HG03095 (cell line): ENCODE data around the gene TBCE.
"Not testable (repeated sequence)": the region's sequence is repeated elsewhere in the genome, so short reads cannot be mapped to it uniquely, and the experiment has no call there.

Experiments
- ATAC-seq: cut with Tn5 transposase; IDR thresholded peaks from one replicate; pipeline ENCODE4 v1.9.1; 2021; ENCODE audit warnings: moderate library complexity; ENCODE audit not compliant: unreplicated experiment

The TBCE gene

DNA sequence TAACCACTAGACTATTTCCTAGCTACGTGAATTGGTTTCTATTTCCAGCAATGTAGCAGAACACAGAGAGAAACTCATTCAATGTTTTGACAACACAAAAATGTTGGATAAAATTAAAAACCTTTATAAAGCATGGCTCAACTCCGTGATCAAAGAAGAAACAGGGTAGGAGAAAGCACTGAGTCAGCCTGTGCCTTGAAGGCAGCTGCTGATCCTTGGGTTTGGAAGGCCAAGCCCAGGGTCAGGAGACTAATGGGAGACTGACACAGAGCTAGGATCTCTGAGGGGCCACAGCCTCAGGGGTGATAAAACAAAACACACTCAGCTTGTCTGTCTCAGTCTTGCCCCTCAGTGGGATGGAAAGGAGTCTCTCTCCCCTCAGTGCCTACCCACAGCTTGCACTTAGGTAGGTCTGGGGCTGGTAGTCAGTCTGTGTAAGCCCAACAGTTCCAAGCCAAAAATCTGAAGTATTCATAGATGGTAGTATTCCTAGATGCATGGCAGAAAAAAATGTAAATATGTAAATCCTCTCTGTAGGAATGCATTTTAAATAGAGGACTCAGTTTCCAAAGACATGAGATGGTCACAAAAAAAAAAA lies 83.8 kb downstream of the TBCE start:
- ATAC-seq, result no peak

DNA sequence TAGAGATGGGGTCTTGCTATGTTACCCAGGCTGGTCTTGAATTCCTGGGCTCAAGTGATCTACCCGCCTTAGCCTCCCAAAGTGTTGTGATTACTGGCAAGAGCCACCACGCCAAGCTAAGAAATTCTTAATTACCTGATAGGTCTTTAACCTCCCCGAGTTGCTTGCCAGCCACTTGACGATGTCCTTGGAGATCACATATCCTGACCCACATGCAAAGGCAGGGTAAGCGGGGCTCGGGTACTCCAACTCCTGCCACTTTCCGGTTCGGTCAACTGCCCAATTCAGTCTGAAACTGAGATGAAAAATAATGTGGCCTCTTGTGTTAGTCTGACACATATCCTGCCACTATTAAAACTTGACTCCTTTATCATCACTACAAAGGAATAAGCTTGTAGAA lies 86.8 kb downstream of the TBCE start:
- ATAC-seq, result no peak

- no peak for ATAC-seq
These were observed 87.9 kb downstream of the TBCE start for GRCh38 chr1:235455097-235455496.

GRCh38 chr1:235455823-235456222 lies 88.6 kb downstream of the TBCE start:
- ATAC-seq, result no peak

GRCh38 chr1:235457856-235458255 lies 90.6 kb downstream of the TBCE start:
- ATAC-seq, result not testable (repeated sequence)

DNA sequence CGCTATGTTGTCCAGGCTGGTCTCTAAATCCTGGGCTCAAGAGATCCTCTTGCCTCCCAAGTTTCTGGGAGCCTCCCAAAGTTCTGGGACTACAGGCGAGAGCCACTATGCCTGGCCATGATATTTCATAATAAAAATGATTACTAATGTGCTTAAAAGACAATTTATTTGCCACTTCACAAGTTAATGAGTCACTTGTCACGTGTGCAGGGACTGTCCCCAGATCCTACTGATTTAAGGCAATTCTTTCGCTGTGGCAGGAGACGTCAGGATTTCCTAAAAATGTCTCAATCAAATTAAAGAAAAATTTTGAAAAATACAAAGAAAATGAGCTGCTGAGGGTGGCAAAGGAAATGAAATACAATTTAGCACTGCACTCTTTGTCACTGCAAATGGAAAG lies 93.5 kb downstream of the TBCE start:
- no peak for ATAC-seq

DNA sequence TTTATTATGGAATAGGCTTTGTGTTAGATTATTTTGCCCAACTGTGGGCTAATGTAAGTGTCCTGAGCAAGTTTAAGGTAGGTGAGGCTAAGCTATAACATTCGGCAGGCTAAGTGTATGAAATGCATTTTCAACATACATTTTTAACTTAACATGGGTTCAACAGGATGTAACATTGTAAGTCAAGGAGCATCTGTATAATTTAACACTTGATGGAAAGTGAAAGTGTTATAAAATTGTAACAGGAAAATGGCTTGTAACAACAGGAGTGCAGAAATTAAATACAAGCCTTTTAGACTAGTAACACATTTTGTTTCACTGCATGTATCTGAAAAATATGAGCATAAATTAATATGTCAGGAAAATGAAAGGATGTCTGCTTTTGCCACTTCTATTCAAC lies 94.7 kb downstream of the TBCE start:
- ATAC-seq, result no peak

DNA sequence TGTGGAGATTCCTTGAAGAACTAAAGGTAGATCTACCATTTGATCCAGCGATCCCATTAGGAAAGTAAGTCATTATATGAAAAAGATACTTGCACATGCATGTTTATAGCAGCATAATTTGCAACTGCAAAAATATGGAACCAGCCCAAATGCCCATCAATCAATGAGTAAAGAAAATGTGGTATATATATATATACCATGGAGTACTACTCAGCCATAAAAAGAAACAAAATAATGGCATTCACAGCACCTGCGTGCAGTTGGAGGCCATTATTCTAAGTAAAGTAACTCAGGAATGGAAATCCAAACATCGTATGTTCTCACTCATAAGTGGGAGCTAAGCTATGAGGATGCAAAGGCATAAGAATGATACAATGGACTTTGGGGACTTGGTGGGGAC lies 95.6 kb downstream of the TBCE start:
- not testable (repeated sequence) for ATAC-seq

DNA sequence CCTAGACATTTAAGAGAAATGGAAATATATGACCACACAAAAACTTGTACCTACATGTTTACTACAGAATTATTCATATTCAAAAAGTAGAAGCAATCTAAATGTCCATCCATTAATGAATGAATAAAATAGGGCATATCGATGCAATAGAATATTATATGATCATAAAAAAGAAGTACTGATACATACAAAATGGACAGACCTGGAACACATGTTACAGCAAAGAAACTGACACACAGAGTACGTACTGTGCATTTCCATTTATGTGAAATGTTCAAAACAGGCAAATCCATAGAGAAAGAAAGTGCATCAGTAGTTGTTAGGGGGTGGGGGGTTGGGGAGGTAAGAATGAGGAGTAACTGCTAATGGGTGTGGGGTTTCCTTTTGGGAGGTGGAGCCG lies 97.8 kb downstream of the TBCE start:
- ATAC-seq, result no peak

DNA sequence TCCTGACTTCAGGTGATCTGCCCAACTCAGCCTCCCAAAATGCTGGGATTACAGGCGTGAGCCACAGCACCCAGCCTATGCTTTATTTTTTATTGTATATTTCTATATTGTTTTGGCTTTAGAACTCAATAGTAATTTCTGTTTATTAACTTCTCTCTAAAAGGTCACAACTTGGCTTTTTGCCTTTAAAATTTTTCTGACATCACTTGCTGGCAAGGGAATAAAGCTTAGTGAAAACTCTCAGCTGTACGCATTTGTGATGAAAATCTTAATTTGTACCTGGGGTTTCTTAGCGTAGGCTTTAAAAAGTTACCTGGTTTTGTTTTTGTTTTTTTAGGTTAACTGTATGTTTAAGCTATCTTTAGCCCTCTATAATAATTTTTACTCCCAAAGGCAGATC lies 100.8 kb downstream of the TBCE start:
- ATAC-seq, result no peak

DNA sequence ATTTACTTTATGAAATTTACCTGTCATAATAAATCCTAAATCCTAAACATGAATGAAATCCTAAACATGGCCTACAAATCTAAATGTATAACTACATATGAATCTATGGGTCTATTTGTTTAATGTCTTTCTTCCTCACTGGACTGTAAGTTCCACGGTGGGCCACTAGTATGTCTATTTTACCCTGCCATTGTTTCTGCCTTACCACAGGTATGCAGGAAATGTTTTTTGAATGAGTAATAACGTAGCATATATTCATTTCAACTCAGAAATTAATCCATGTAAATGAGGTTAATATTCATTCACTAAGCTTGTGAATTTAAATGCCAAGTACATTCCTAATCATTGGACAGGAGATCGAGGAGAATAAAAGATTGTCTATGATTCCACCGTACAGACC lies 101.7 kb downstream of the TBCE start:
- ATAC-seq, result no peak

DNA sequence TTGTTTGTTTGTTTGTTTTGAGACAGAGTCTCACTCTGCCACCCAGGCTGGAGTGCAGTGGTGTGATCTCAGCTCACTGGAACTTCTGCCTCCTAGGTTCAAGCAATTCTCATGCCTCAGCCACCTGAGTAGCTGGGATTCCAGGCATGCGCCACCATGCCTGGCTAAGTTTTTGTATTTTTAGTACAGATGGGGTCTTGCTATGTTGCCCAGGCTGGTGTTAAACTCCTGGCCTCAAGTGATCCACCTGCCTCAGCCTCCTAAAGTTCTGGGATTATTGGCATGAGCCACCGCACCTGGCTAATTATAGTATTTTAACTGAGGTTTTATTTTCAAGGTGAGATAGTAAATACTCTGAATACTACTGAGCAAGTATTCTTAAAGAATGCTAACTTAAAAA lies 102.7 kb downstream of the TBCE start:
- not testable (repeated sequence) for ATAC-seq

DNA sequence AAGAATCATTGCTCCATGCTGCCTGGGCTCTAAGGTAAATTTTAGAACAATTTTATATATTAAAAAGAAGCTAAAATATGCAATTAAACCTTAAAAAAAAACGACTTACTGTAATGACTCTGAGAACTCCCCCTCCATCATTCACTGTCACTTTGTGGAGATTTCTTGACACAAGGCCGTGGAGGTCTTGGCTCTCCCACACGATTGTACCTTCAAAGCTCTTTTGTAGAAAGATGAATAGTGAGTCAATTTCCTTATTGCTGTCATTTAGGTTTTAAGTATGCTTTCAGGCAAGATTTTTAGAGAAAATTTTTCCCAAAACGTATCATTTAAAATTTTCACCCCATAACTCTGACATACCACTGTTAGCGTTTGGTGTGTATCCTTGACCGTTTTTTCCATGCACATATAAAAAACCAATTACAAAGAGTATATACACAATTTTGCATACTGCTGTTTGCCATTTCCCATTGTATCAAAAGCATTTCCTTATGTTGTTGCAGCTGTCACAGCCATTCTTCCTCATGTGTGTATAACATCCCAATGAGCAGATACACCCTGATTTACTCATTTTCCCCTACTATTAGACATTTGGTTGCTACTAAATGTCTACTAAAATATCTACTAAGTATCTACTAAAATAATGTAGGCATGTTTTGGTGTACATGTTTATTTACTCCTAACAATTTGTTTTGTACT lies 103.7 kb downstream of the TBCE start:
- ATAC-seq, result no peak

DNA sequence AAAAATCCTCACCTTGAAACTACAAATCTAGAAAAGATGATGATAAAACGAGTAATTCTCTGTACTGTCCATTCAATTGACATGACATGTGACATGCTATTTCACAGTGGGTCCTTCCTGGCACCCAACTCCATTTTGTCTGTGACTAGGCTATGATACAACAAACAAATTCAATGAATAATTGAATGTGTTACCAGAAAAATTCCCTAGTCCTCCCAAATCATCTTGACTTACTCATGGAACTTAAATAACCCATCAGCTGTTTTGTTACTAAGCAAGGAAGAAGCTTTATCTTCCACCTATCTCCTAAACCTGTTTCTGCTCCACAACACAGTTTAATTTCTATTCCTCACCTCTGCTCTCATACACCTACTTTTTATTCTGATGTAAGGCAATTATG lies 106.6 kb downstream of the TBCE start:
- no peak for ATAC-seq

DNA sequence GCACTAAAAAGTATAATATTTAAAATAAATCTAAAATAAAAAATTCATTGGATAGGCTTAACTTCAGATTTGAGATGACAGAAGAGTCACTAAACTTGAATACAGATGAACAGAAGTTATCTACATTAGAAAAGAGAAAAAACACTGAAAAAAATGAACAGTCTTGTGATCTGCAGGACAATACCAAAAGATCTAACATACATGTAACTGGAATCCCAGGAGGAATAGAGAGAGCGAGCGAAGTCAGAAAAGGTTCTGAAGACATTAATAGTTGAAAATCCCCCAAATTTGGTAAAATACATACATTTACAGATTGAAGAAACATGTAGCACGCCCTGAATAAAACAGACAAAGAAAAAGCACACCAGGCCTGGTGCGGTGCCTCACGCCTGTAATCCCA lies 115.9 kb downstream of the TBCE start:
- no peak for ATAC-seq

- ATAC-seq, result no peak
These were observed 118.3 kb downstream of the TBCE start for GRCh38 chr1:235485558-235485957.

GRCh38 chr1:235486321-235486720 lies 119.1 kb downstream of the TBCE start:
- ATAC-seq, result no peak

DNA sequence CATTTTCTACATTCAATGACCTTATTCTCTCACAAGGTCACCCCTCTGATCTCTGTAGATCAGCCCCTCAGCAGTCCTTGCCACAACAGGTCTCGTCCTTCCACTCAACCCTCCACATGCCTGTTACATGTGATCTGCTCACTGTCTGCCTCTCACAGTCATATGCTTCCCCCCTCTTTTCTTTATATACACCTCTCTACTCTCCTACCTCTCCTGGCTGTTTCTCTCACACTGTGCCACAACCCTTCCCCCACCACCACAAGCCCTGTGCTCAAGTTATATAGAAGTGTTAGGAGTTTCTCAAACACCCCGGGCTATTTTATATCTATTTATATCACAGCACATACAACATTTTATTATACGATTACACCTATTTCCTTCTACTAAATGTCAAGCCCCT lies 124.4 kb downstream of the TBCE start:
- no peak for ATAC-seq

DNA sequence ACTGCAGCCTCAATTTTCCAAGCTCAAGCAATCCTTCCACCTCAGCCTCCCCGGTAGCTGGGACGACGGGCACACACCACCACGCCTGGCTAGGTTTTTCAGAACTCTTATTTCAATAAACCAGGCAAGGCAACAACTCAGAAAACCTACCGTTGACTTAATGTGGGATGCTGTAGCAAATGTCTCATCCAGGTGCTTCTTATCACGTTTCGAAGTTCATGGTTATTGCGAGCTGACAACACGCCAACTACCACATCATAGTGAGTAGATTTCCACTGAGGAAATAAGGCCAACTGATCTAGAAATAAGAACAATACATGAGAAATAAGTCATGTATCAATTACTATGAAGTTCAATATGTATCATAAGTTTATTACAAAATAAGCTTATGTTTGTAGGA lies 127.3 kb downstream of the TBCE start:
- ATAC-seq, result no peak

GRCh38 chr1:235495030-235495429 lies 127.8 kb downstream of the TBCE start:
- ATAC-seq, result no peak

DNA sequence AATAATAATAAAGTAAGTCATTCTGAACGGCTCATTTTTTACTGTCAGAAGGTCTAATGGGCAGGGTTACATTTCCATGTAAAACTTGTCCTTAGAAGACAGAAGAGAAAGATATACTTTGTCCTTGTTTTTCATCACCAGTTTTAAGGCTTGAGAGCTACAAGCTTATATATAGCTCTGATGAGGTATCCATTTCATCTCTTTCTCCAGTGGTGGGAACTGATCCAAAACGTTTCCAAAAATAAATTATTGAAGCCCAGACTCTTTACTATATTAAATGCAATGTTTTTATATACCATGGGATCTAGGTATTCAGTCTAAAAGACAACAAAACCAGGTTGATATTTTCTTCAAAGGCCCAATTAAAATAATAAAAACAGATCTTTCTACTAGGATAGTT lies 128.3 kb downstream of the TBCE start:
- ATAC-seq, result no peak

GRCh38 chr1:235500971-235501540 lies 133.8 kb downstream of the TBCE start:
- no peak for ATAC-seq
